H1 (cell line): ENCODE measurements around the gene ITPKA. TPM values are rescaled to one million over a fixed set of nuclear protein-coding genes. Genes with fewer than 3 reads are reported as not detected.

Experiments used
- CTCF ChIA-PET: fragments of 300-600 bp; sonication (Branson Sonifier 250); formaldehyde crosslinking; loops from one replicate; lab custom pipeline; 2021; ENCODE audit not compliant: partially characterized antibody; lab: Charles Lee
- POLR2A ChIA-PET: fragments of 300-600 bp; sonication (Branson Sonifier 250); formaldehyde crosslinking; loops from one replicate; lab custom pipeline; 2021; ENCODE audit warnings: inconsistent platforms; ENCODE audit not compliant: partially characterized antibody; lab: Charles Lee
- DNase-seq, 2 experiments: peaks; one replicate each; pipeline versions ENCODE4 v3.0.0 to v3.0.0-alpha.2; 2010 to 2022; ENCODE audit warnings: low spot score in 2 of 2, low read depth in 1 of 2, mixed read lengths in 1 of 2
- FAIRE-seq: peaks from 2 replicates; lab custom pipeline; 2011; peaks lifted over from hg19 to GRCh38; lab: Jason Lieb, UNC
- H2AFZ ChIP-seq: 2 replicates; pipeline ENCODE4 v1.8.1; 2012; ENCODE audit warnings: low read length, inconsistent platforms
- H2AK5ac ChIP-seq: 2 replicates; pipeline ENCODE4 v1.6.1; 2013; ENCODE audit warnings: low read depth, low read length
- H2BK120ac ChIP-seq: replicated peaks from 2 replicates; pipeline ENCODE3; 2013; ENCODE audit warnings: low read depth, low read length, inconsistent platforms
- H2BK12ac ChIP-seq: 2 replicates; pipeline ENCODE4 v1.6.1; 2013; ENCODE audit warnings: low read depth, low read length
- H2BK15ac ChIP-seq: 2 replicates; pipeline ENCODE4 v1.6.1; 2013; ENCODE audit warnings: low read length
- H2BK20ac ChIP-seq: 2 replicates; pipeline ENCODE4 v1.6.1; 2013; ENCODE audit warnings: low read length
- H2BK5ac ChIP-seq: 2 replicates; pipeline ENCODE4 v1.6.1; 2013; ENCODE audit warnings: low read depth, low read length
- H3K14ac ChIP-seq: 2 replicates; pipeline ENCODE4 v1.6.1; 2013; ENCODE audit warnings: inconsistent platforms; ENCODE audit not compliant: insufficient read length
- H3K18ac ChIP-seq: 2 replicates; pipeline ENCODE4 v1.6.1; 2013; ENCODE audit warnings: low read length; ENCODE audit errors: extremely low read depth
- H3K23ac ChIP-seq: 2 replicates; pipeline ENCODE4 v1.6.1; 2013; ENCODE audit warnings: inconsistent platforms; ENCODE audit not compliant: insufficient read length
- H3K23me2 ChIP-seq: 2 replicates; pipeline ENCODE4 v1.6.1; 2013; ENCODE audit warnings: low read depth, low read length
- H3K27ac ChIP-seq: 2 replicates; pipeline ENCODE4 v1.6.1; 2011; ENCODE audit warnings: low read depth, low read length, inconsistent platforms
- H3K27me3 ChIP-seq, 4 experiments: replicated peaks in 1 of 4; 1 replicate in 1 of 4; 2 replicates in 3 of 4; pipeline versions ENCODE4 v1.6.1 to v1.8.1; 2011 to 2013; ENCODE audit warnings: low read length in 3 of 4, mild to moderate bottlenecking in 3 of 4, inconsistent platforms in 2 of 4, mixed read lengths in 2 of 4, moderate library complexity in 1 of 4; ENCODE audit not compliant: control insufficient read depth in 3 of 4, insufficient read depth in 3 of 4; ENCODE audit errors: extremely low read depth in 1 of 4
- H3K36me3 ChIP-seq, 4 experiments: 2 replicates each; pipeline versions ENCODE4 v1.6.1 to v1.8.1; 2011 to 2013; ENCODE audit warnings: mild to moderate bottlenecking in 4 of 4, low read length in 3 of 4, moderate library complexity in 2 of 4, control low read depth in 1 of 4, inconsistent platforms in 1 of 4; ENCODE audit not compliant: insufficient read depth in 4 of 4, control insufficient read depth in 2 of 4
- H3K4ac ChIP-seq: replicated peaks from 2 replicates; pipeline ENCODE3; 2013; ENCODE audit warnings: low read length, low read depth, mixed read lengths, inconsistent platforms; ENCODE audit not compliant: insufficient read length
- H3K4me1 ChIP-seq, 4 experiments: replicated peaks in 1 of 4; 1 replicate in 1 of 4; 2 replicates in 3 of 4; pipeline versions ENCODE4 v1.6.1 to v1.8.1; 2011 to 2013; ENCODE audit warnings: low read length in 3 of 4, inconsistent platforms in 2 of 4, mixed read lengths in 1 of 4; ENCODE audit not compliant: insufficient read depth in 4 of 4, control insufficient read depth in 3 of 4
- H3K4me2 ChIP-seq, 2 experiments: 2 replicates each; pipeline versions ENCODE4 v1.6.1 to v1.8.1; 2011 to 2013; ENCODE audit warnings: low read depth in 2 of 2, low read length in 2 of 2, control low read depth in 1 of 2, inconsistent platforms in 1 of 2, mild to moderate bottlenecking in 1 of 2; ENCODE audit not compliant: insufficient read depth in 1 of 2
- H3K4me3 ChIP-seq, 4 experiments: fragments of 200-600, 300-600 bp in 1 of 4; sonication (generic), shearing (Covaris generic), sonication (Bioruptor Twin) in 1 of 4; 2 replicates each; pipeline versions ENCODE4 v1.5.1 to v1.8.1; 2011 to 2016; ENCODE audit warnings: low read length in 4 of 4, low read depth in 3 of 4, control low read depth in 2 of 4, inconsistent platforms in 2 of 4, mild to moderate bottlenecking in 2 of 4, mixed read lengths in 1 of 4, moderate library complexity in 1 of 4; ENCODE audit not compliant: insufficient read depth in 2 of 4; ENCODE audit errors: extremely low read depth in 1 of 4
- H3K56ac ChIP-seq: replicated peaks from 2 replicates; pipeline ENCODE3; 2013; ENCODE audit warnings: low read depth, mild to moderate bottlenecking, mixed read lengths, low read length, inconsistent platforms; ENCODE audit not compliant: insufficient read length
- H3K79me1 ChIP-seq: 2 replicates; pipeline ENCODE4 v1.6.1; 2013; ENCODE audit warnings: low read depth, low read length, control low read depth
- H3K79me2 ChIP-seq, 2 experiments: 2 replicates each; pipeline versions ENCODE4 v1.6.1 to v1.8.1; 2012 to 2013; ENCODE audit warnings: low read length in 2 of 2, mild to moderate bottlenecking in 2 of 2, inconsistent platforms in 1 of 2; ENCODE audit not compliant: insufficient read depth in 2 of 2, control insufficient read depth in 1 of 2
- H3K9ac ChIP-seq, 4 experiments: replicated peaks in 1 of 4; 1 replicate in 1 of 4; 2 replicates in 3 of 4; pipeline versions ENCODE4 v1.6.1 to v1.8.1; 2011 to 2013; ENCODE audit warnings: low read depth in 3 of 4, low read length in 3 of 4, control low read depth in 2 of 4, mild to moderate bottlenecking in 2 of 4, moderate library complexity in 2 of 4, inconsistent platforms in 1 of 4; ENCODE audit errors: extremely low read depth in 1 of 4
- H3K9me3 ChIP-seq, 2 experiments: 2 replicates each; pipeline versions ENCODE4 v1.6.1 to v1.8.1; 2012 to 2013; ENCODE audit warnings: mild to moderate bottlenecking in 2 of 2, moderate library complexity in 2 of 2, control low read depth in 1 of 2, inconsistent platforms in 1 of 2, low read depth in 1 of 2, low read length in 1 of 2, mixed read lengths in 1 of 2; ENCODE audit not compliant: insufficient read depth in 2 of 2
- H4K20me1 ChIP-seq, 2 experiments: replicated peaks in 1 of 2; 2 replicates each; pipeline versions ENCODE3 to v1.8.1; 2011 to 2013; ENCODE audit warnings: inconsistent platforms in 2 of 2, low read length in 2 of 2, mild to moderate bottlenecking in 1 of 2; ENCODE audit not compliant: insufficient read depth in 2 of 2, control insufficient read depth in 1 of 2
- H4K5ac ChIP-seq: 2 replicates; pipeline ENCODE4 v1.6.1; 2013; ENCODE audit warnings: low read length, low read depth, mixed read lengths, inconsistent platforms; ENCODE audit not compliant: insufficient read length
- H4K8ac ChIP-seq: 2 replicates; pipeline ENCODE4 v1.8.0; 2013; ENCODE audit warnings: mild to moderate bottlenecking, moderate library complexity, low read length, inconsistent platforms; ENCODE audit not compliant: insufficient read depth; ENCODE audit errors: extremely low read depth
- H4K91ac ChIP-seq: replicated peaks from 2 replicates; pipeline ENCODE3; 2013; ENCODE audit warnings: low read length, mixed read lengths, inconsistent platforms; ENCODE audit not compliant: insufficient read length
- BACH1 ChIP-seq: IDR thresholded peaks from 2 replicates; pipeline ENCODE4 v1.6.1; 2012; ENCODE audit warnings: low read length, improper control_type of control experiment
- EZH2 ChIP-seq: fragments of 200-600 bp; sonication (generic); IDR thresholded peaks from 2 replicates; pipeline ENCODE4 v1.7.1; 2012; ENCODE audit warnings: low read depth, mild to moderate bottlenecking, moderate library complexity, low read length, inconsistent platforms; ENCODE audit not compliant: severe bottlenecking
- JUND ChIP-seq: IDR thresholded peaks from 2 replicates; pipeline ENCODE4 v1.6.1; 2011; ENCODE audit warnings: mild to moderate bottlenecking, improper control_type of control experiment, low read length
- WGBS, 2 experiments: shearing (Covaris generic) in 1 of 2; methylation state at CpG; one replicate each; pipeline versions ENCODE4 v1.1.6 to v1.1.7; 2013 to 2015; ENCODE audit warnings: low lambda C conversion rate in 2 of 2, mixed read lengths in 2 of 2, inconsistent platforms in 1 of 2, low coverage in 1 of 2, missing lambda C conversion rate in 1 of 2; ENCODE audit not compliant: insufficient replicate concordance in 2 of 2, insufficient coverage in 1 of 2, insufficient read length in 1 of 2; ENCODE audit errors: extremely low coverage in 1 of 2, missing lambda C conversion rate in 1 of 2; 5-methylcytosine and 5-hydroxymethylcytosine counted together
- polyA plus RNA-seq, 7 experiments: library from polyadenylated mRNA; depleted of rRNA in 3 of 7; stranded (reverse) in 5 of 7; unstranded in 2 of 7; fragments of >200 nt in 5 of 7; fragments of 200-250 nt in 2 of 7; gene quantifications; 1 replicate in 5 of 7; 2 replicates in 1 of 7; 4 replicates in 1 of 7; pipeline versions ENCODE4 v1.2.1 to v1.2.3, GENCODE V29; 2011 to 2013; ENCODE audit warnings: missing spikeins in 2 of 7, mixed read lengths in 2 of 7
- total RNA-seq: library from RNA; stranded (reverse); fragmentation: NEBNext Ultra II Directional; extraction: Animal tissue kit (Norgen Biotek cat#: 25700); gene quantifications from 2 replicates; pipeline ENCODE4 v1.2.1, GENCODE V29; 2021

ITPKA gene
- total and polyA plus RNA-seq, 2 of the 8 experiments (the other 6 are each of a cell fraction or from before 2014, with no cell fraction given) = 0.39 to 0.99 TPM

DNA sequence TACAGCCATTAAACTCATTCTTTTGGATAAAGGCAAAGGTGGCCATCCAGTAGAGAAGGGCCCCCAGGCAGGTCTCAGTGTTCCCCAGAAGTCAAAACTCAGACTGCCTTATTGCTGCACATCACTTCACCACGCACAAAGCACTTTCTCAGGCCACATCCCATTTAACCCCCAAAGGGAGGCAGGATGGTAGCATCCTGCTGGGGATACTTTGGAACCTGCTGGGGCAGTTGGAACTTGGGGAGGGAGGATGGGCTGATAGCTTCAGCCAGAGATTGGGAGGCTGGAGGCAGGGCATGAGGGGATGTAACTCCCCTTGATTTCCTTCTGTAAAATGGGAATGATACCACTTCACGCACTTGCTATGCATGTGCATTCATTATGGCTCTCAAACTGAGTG, 5.0 kb downstream of the ITPKA start:
- peaks cover 0 to 32% (median 20%) of the 10 kb centered on the region in 4 experiments; a peak in 6 of 7 replicates for H3K4me1 ChIP-seq
- peaks cover 3 to 12% of the 10 kb centered on the region in 2 experiments for H4K20me1 ChIP-seq
- TF ChIP-seq EZH2 (peak; percentile 25), JUND (no peak), BACH1 (no peak)
- no peak overlapping the region for H3K27ac ChIP-seq
- H3K14ac ChIP-seq = no peak overlapping the region
- 59% methylated on average over 2 of the region's 2 CpGs; no CpG with 5 or more reads in 1 of the 2 experiments for WGBS, 2 experiments
- no peak overlapping the region for H2BK15ac ChIP-seq
- no peak for FAIRE-seq
- no peak overlapping the region for H3K4me2 ChIP-seq
- no peak overlapping the region for H3K4me3 ChIP-seq
- no peak overlapping the region for H3K56ac ChIP-seq
- H3K9me3 ChIP-seq = no peaks in the 10 kb centered on the region; a peak in 1 of 4 replicates
- no peak overlapping the region for H4K91ac ChIP-seq
- no peak overlapping the region for H3K9ac ChIP-seq
- H3K23ac ChIP-seq = no peak overlapping the region
- H2BK20ac ChIP-seq = no peak overlapping the region
- peaks cover 25% of the 10 kb centered on the region; the same call in 1 of the 2 replicates for H3K23me2 ChIP-seq
- H3K27me3 ChIP-seq = peaks cover 88 to 100% (median 100%) of the 10 kb centered on the region in 4 experiments
- ChIA-PET POLR2A (no interaction called here), CTCF (interaction anchor here (0.9 to 1.2 kb wide), 2 partner anchors 12 to 29 kb away, joined by 3 read pairs; no protein-coding TSS in a partner anchor)
- no peak overlapping the region for H2AK5ac ChIP-seq
- H2AFZ ChIP-seq = no peak overlapping the region
- no peak overlapping the region for H3K4ac ChIP-seq
- H3K79me2 ChIP-seq = no peaks in the 10 kb centered on the region
- no peak for DNase-seq
- no peak overlapping the region for H2BK5ac ChIP-seq
- no peak overlapping the region for H4K5ac ChIP-seq
- no peaks in the 10 kb centered on the region for H3K79me1 ChIP-seq
- peaks cover 0 to 5% (median 0%) of the 10 kb centered on the region in 4 experiments; a peak in 1 of 8 replicates for H3K36me3 ChIP-seq
- no peak overlapping the region for H2BK120ac ChIP-seq
- H4K8ac ChIP-seq = no peak overlapping the region
- no peak overlapping the region for H2BK12ac ChIP-seq
- H3K18ac ChIP-seq = no peak overlapping the region
